H1 (cell line): ENCODE results near the gene MAPKAPK5. TPM values are rescaled to one million over a fixed set of nuclear protein-coding genes. Genes with fewer than 3 reads are reported as not detected.
"Not testable (repeated sequence)": the region's sequence is repeated elsewhere in the genome, so short reads cannot be mapped to it uniquely, and the experiment has no call there.

Source experiments
- CTCF ChIA-PET: fragments of 300-600 bp; sonication (Branson Sonifier 250); formaldehyde crosslinking; loops from one replicate; lab custom pipeline; 2021; ENCODE audit not compliant: partially characterized antibody; lab: Charles Lee
- POLR2A ChIA-PET: fragments of 300-600 bp; sonication (Branson Sonifier 250); formaldehyde crosslinking; loops from one replicate; lab custom pipeline; 2021; ENCODE audit warnings: inconsistent platforms; ENCODE audit not compliant: partially characterized antibody; lab: Charles Lee
- DNase-seq, 2 experiments: peaks; one replicate each; pipeline versions ENCODE4 v3.0.0 to v3.0.0-alpha.2; 2010 to 2022; ENCODE audit warnings: low spot score in 2 of 2, low read depth in 1 of 2, mixed read lengths in 1 of 2
- FAIRE-seq: peaks from 2 replicates; lab custom pipeline; 2011; peaks lifted over from hg19 to GRCh38; lab: Jason Lieb, UNC
- H2AFZ ChIP-seq: 2 replicates; pipeline ENCODE4 v1.8.1; 2012; ENCODE audit warnings: low read length, inconsistent platforms
- H2AK5ac ChIP-seq: 2 replicates; pipeline ENCODE4 v1.6.1; 2013; ENCODE audit warnings: low read depth, low read length
- H2BK120ac ChIP-seq: replicated peaks from 2 replicates; pipeline ENCODE3; 2013; ENCODE audit warnings: low read depth, low read length, inconsistent platforms
- H2BK12ac ChIP-seq: 2 replicates; pipeline ENCODE4 v1.6.1; 2013; ENCODE audit warnings: low read depth, low read length
- H2BK15ac ChIP-seq: 2 replicates; pipeline ENCODE4 v1.6.1; 2013; ENCODE audit warnings: low read length
- H2BK20ac ChIP-seq: 2 replicates; pipeline ENCODE4 v1.6.1; 2013; ENCODE audit warnings: low read length
- H2BK5ac ChIP-seq: 2 replicates; pipeline ENCODE4 v1.6.1; 2013; ENCODE audit warnings: low read depth, low read length
- H3K14ac ChIP-seq: 2 replicates; pipeline ENCODE4 v1.6.1; 2013; ENCODE audit warnings: inconsistent platforms; ENCODE audit not compliant: insufficient read length
- H3K18ac ChIP-seq: 2 replicates; pipeline ENCODE4 v1.6.1; 2013; ENCODE audit warnings: low read length; ENCODE audit errors: extremely low read depth
- H3K23ac ChIP-seq: 2 replicates; pipeline ENCODE4 v1.6.1; 2013; ENCODE audit warnings: inconsistent platforms; ENCODE audit not compliant: insufficient read length
- H3K23me2 ChIP-seq: 2 replicates; pipeline ENCODE4 v1.6.1; 2013; ENCODE audit warnings: low read depth, low read length
- H3K27ac ChIP-seq: 2 replicates; pipeline ENCODE4 v1.6.1; 2011; ENCODE audit warnings: low read depth, low read length, inconsistent platforms
- H3K27me3 ChIP-seq, 4 experiments: replicated peaks in 1 of 4; 1 replicate in 1 of 4; 2 replicates in 3 of 4; pipeline versions ENCODE4 v1.6.1 to v1.8.1; 2011 to 2013; ENCODE audit warnings: low read length in 3 of 4, mild to moderate bottlenecking in 3 of 4, inconsistent platforms in 2 of 4, mixed read lengths in 2 of 4, moderate library complexity in 1 of 4; ENCODE audit not compliant: control insufficient read depth in 3 of 4, insufficient read depth in 3 of 4; ENCODE audit errors: extremely low read depth in 1 of 4
- H3K36me3 ChIP-seq, 4 experiments: 2 replicates each; pipeline versions ENCODE4 v1.6.1 to v1.8.1; 2011 to 2013; ENCODE audit warnings: mild to moderate bottlenecking in 4 of 4, low read length in 3 of 4, moderate library complexity in 2 of 4, control low read depth in 1 of 4, inconsistent platforms in 1 of 4; ENCODE audit not compliant: insufficient read depth in 4 of 4, control insufficient read depth in 2 of 4
- H3K4ac ChIP-seq: replicated peaks from 2 replicates; pipeline ENCODE3; 2013; ENCODE audit warnings: low read length, low read depth, mixed read lengths, inconsistent platforms; ENCODE audit not compliant: insufficient read length
- H3K4me1 ChIP-seq, 4 experiments: replicated peaks in 1 of 4; 1 replicate in 1 of 4; 2 replicates in 3 of 4; pipeline versions ENCODE4 v1.6.1 to v1.8.1; 2011 to 2013; ENCODE audit warnings: low read length in 3 of 4, inconsistent platforms in 2 of 4, mixed read lengths in 1 of 4; ENCODE audit not compliant: insufficient read depth in 4 of 4, control insufficient read depth in 3 of 4
- H3K4me2 ChIP-seq, 2 experiments: 2 replicates each; pipeline versions ENCODE4 v1.6.1 to v1.8.1; 2011 to 2013; ENCODE audit warnings: low read depth in 2 of 2, low read length in 2 of 2, control low read depth in 1 of 2, inconsistent platforms in 1 of 2, mild to moderate bottlenecking in 1 of 2; ENCODE audit not compliant: insufficient read depth in 1 of 2
- H3K4me3 ChIP-seq, 4 experiments: fragments of 200-600, 300-600 bp in 1 of 4; sonication (generic), shearing (Covaris generic), sonication (Bioruptor Twin) in 1 of 4; 2 replicates each; pipeline versions ENCODE4 v1.5.1 to v1.8.1; 2011 to 2016; ENCODE audit warnings: low read length in 4 of 4, low read depth in 3 of 4, control low read depth in 2 of 4, inconsistent platforms in 2 of 4, mild to moderate bottlenecking in 2 of 4, mixed read lengths in 1 of 4, moderate library complexity in 1 of 4; ENCODE audit not compliant: insufficient read depth in 2 of 4; ENCODE audit errors: extremely low read depth in 1 of 4
- H3K56ac ChIP-seq: replicated peaks from 2 replicates; pipeline ENCODE3; 2013; ENCODE audit warnings: low read depth, mild to moderate bottlenecking, mixed read lengths, low read length, inconsistent platforms; ENCODE audit not compliant: insufficient read length
- H3K79me1 ChIP-seq: 2 replicates; pipeline ENCODE4 v1.6.1; 2013; ENCODE audit warnings: low read depth, low read length, control low read depth
- H3K79me2 ChIP-seq, 2 experiments: 2 replicates each; pipeline versions ENCODE4 v1.6.1 to v1.8.1; 2012 to 2013; ENCODE audit warnings: low read length in 2 of 2, mild to moderate bottlenecking in 2 of 2, inconsistent platforms in 1 of 2; ENCODE audit not compliant: insufficient read depth in 2 of 2, control insufficient read depth in 1 of 2
- H3K9ac ChIP-seq, 4 experiments: replicated peaks in 1 of 4; 1 replicate in 1 of 4; 2 replicates in 3 of 4; pipeline versions ENCODE4 v1.6.1 to v1.8.1; 2011 to 2013; ENCODE audit warnings: low read depth in 3 of 4, low read length in 3 of 4, control low read depth in 2 of 4, mild to moderate bottlenecking in 2 of 4, moderate library complexity in 2 of 4, inconsistent platforms in 1 of 4; ENCODE audit errors: extremely low read depth in 1 of 4
- H3K9me3 ChIP-seq, 2 experiments: 2 replicates each; pipeline versions ENCODE4 v1.6.1 to v1.8.1; 2012 to 2013; ENCODE audit warnings: mild to moderate bottlenecking in 2 of 2, moderate library complexity in 2 of 2, control low read depth in 1 of 2, inconsistent platforms in 1 of 2, low read depth in 1 of 2, low read length in 1 of 2, mixed read lengths in 1 of 2; ENCODE audit not compliant: insufficient read depth in 2 of 2
- H4K20me1 ChIP-seq, 2 experiments: replicated peaks in 1 of 2; 2 replicates each; pipeline versions ENCODE3 to v1.8.1; 2011 to 2013; ENCODE audit warnings: inconsistent platforms in 2 of 2, low read length in 2 of 2, mild to moderate bottlenecking in 1 of 2; ENCODE audit not compliant: insufficient read depth in 2 of 2, control insufficient read depth in 1 of 2
- H4K5ac ChIP-seq: 2 replicates; pipeline ENCODE4 v1.6.1; 2013; ENCODE audit warnings: low read length, low read depth, mixed read lengths, inconsistent platforms; ENCODE audit not compliant: insufficient read length
- H4K8ac ChIP-seq: 2 replicates; pipeline ENCODE4 v1.8.0; 2013; ENCODE audit warnings: mild to moderate bottlenecking, moderate library complexity, low read length, inconsistent platforms; ENCODE audit not compliant: insufficient read depth; ENCODE audit errors: extremely low read depth
- H4K91ac ChIP-seq: replicated peaks from 2 replicates; pipeline ENCODE3; 2013; ENCODE audit warnings: low read length, mixed read lengths, inconsistent platforms; ENCODE audit not compliant: insufficient read length
- WGBS, 2 experiments: shearing (Covaris generic) in 1 of 2; methylation state at CpG; one replicate each; pipeline versions ENCODE4 v1.1.6 to v1.1.7; 2013 to 2015; ENCODE audit warnings: low lambda C conversion rate in 2 of 2, mixed read lengths in 2 of 2, inconsistent platforms in 1 of 2, low coverage in 1 of 2, missing lambda C conversion rate in 1 of 2; ENCODE audit not compliant: insufficient replicate concordance in 2 of 2, insufficient coverage in 1 of 2, insufficient read length in 1 of 2; ENCODE audit errors: extremely low coverage in 1 of 2, missing lambda C conversion rate in 1 of 2; 5-methylcytosine and 5-hydroxymethylcytosine counted together
- polyA plus RNA-seq, 7 experiments: library from polyadenylated mRNA; depleted of rRNA in 3 of 7; stranded (reverse) in 5 of 7; unstranded in 2 of 7; fragments of >200 nt in 5 of 7; fragments of 200-250 nt in 2 of 7; gene quantifications; 1 replicate in 5 of 7; 2 replicates in 1 of 7; 4 replicates in 1 of 7; pipeline versions ENCODE4 v1.2.1 to v1.2.3, GENCODE V29; 2011 to 2013; ENCODE audit warnings: missing spikeins in 2 of 7, mixed read lengths in 2 of 7
- total RNA-seq: library from RNA; stranded (reverse); fragmentation: NEBNext Ultra II Directional; extraction: Animal tissue kit (Norgen Biotek cat#: 25700); gene quantifications from 2 replicates; pipeline ENCODE4 v1.2.1, GENCODE V29; 2021

Gene MAPKAPK5
- total and polyA plus RNA-seq, 2 of the 8 experiments (the other 6 are each of a cell fraction or from before 2014, with no cell fraction given): 40.0 to 91.5 TPM

GRCh38 chr12:111835531-111836181 is 6.4 kb upstream of the MAPKAPK5 start:
- CTCF ChIA-PET: interaction anchor here (0.8 to 2.2 kb wide), 5 partner anchors 10 to 178 kb away, joined by 3 to 6 read pairs (median 4); no protein-coding TSS in a partner anchor
- not testable (repeated sequence) for FAIRE-seq

More at GRCh38 chr12:111835531-111836181, 6.4 kb upstream of the MAPKAPK5 start:
- H4K5ac ChIP-seq, H2BK120ac ChIP-seq, H4K91ac ChIP-seq, H3K14ac ChIP-seq, H3K27ac ChIP-seq, H2AFZ ChIP-seq, H3K9me3 ChIP-seq, H3K56ac ChIP-seq, H3K27me3 ChIP-seq, H3K23ac ChIP-seq, H4K20me1 ChIP-seq, H3K23me2 ChIP-seq, H3K4ac ChIP-seq, H3K4me3 ChIP-seq, H3K9ac ChIP-seq, DNase-seq, H3K79me1 ChIP-seq, H3K4me2 ChIP-seq, H3K4me1 ChIP-seq, H2AK5ac ChIP-seq, H2BK15ac ChIP-seq: not testable (repeated sequence)
- Histone ChIP-seq H2BK5ac (peak overlapping the region; percentile 91; the same call in 1 of the 2 replicates), H3K18ac (peak overlapping the region; percentile 48), H2BK20ac (peak overlapping the region; percentile 10; the same call in 1 of the 2 replicates), H2BK12ac (0 out of 2 replicates have a peak overlapping the region, but pooled peaks have one; percentile 17), H3K36me3 (peaks cover 0 to 11% (median 4%) of the 10 kb centered on the region in 4 experiments; a peak in 3 of 8 replicates), H4K8ac (peak overlapping the region; percentile 5; the same call in 1 of the 2 replicates), H3K79me2 (peaks cover 2 to 14% of the 10 kb centered on the region in 2 experiments; a peak in 2 of 4 replicates)
- POLR2A ChIA-PET: interaction anchor here (0.9 to 1.8 kb wide), 11 partner anchors 11 to 189 kb away, joined by 3 to 7 read pairs (median 4); partner anchors contain the start of genes ACAD10, BRAP, ERP29 and TMEM116
- WGBS, 2 experiments: 91% methylated on average over 19 of the region's 28 CpGs; no CpG with 5 or more reads in 1 of the 2 experiments
